Glomerular visceral epithelial cell (primary cell): ENCODE results near the gene OTUD4.
"Not testable (repeated sequence)": the region's sequence is repeated elsewhere in the genome, so short reads cannot be mapped to it uniquely, and the experiment has no call there.

Experiments used
- DNase-seq: peaks from one replicate; pipeline ENCODE4 v3.0.0-alpha.2; 2016; ENCODE audit errors: extremely low spot score

The OTUD4 gene

DNA sequence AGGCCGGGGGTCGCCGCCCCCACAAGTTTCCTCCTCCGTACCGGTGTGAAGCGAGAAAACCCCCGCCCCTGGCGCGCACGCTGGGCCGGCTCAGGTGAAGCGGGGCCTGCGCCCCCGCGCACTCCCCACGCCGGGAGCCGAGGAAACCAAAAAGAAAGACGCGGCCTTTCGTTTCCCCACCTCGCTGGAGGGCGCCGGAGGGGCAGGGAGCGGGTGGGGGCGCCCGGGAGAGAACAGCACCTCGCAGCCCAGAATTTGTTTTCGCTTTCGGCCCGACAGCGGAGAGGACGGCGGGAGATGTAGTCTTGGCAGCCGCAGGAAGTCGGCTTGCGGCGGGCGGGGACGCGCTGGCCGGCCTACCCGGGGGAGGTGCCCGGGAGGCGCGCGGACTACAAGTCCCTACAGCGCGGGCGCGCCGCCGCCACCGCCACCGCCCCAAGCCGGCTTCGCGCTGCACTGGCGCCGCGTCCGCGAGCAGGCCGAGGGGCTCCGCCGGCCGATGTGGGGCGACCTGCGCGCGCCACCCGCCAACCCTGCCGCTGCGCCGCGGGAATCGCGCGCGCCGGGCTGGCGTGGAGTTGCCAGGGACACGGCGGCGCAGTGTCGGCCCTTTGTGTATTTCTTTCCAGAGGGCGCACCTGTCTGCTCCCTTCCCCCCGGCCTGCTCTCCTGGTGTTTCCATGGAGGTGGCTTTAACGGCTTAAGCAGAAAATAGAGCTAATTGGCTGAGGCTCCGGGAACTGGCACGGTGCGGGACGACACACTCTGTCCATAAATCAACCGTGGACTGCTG lies at the start of gene OTUD4:
Gene OTUD4 (minus strand): TSS at position 292 of the 793 bp plus-strand sequence. CDS start 616 bp downstream, outside the sequence.
- DNase-seq, result peak; percentile 97

DNA sequence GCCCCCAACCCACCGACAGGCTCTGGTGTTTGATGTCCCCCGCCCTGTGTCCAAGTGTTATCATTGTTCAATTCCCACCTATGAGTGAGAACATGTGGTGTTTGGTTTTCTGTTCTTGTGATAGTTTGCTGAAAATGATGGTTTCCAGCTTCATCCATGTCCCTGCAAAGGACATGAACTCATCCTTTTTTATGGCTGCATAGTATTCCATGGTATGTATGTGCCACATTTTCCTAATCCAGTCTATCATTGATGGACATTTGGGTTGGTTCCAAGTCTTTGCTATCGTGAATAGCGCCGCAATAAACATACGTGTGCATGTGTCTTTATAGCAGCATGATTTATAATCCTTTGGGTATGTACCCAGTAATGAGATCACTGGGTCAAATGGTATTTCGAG lies 42.8 kb upstream of the OTUD4 start:
- DNase-seq, result not testable (repeated sequence)

DNA sequence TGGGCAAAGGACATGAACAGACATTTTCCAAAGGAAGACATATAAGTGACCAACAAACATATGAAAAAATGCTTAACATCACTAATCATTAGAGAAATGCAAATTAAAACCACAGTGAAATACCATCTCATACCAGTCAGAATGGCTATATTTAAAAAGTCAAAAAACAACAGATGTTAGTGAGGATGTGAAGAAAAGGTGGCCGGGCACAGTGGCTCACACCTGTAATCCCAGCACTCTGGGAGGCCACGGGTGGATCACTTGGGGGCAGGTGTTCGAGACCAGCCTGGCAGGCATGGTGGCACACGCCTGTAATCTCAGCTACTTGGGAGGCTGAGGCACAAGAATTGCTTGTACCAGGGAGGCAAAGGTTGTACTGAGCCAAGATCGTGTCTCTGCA lies 41.1 kb upstream of the OTUD4 start:
- DNase-seq, result not testable (repeated sequence)

- DNase-seq, result no peak
These were observed 38.7 kb upstream of the OTUD4 start for GRCh38 chr4:145219090-145219489.

- no peak for DNase-seq
These were observed 37.9 kb upstream of the OTUD4 start for GRCh38 chr4:145218251-145218650.

DNA sequence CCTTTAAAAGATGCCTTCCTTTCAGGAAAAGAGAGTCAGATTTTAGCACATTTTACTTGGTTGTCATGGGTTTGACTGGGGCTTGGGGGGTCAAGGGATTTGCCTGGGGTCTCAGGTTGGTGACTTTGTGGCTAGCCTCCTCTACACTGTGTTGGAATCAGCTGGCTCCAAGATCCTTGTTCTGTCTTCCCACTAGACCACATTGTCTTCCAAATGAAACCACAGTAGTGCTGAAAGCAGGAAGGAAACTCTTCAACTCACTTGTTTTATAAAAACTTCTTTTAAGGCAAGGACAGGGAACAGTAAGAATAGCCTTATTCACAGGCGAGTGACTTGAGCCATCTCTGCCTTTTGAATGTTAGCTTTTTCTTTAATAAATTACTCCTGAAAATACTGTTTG lies 37.0 kb upstream of the OTUD4 start:
- no peak for DNase-seq

DNA sequence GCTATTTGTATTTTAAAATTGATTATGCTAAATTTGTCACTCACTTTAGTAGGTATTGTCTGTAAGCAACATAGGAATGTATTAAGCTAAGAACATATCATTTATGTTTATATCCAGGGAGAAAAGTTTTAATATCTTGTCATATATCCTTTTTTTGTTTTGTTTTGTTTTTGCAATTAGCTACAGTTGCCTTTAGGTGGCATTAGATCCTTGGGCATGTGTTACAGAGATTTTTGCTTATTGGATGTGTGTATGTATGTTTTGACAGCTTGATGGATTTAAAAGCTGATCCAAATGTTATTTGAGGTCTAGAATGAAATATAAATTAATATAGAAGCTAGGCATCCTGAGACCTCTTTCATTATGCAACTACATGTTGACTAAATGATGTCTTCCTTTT lies 36.1 kb upstream of the OTUD4 start:
- peak; percentile 40 for DNase-seq

DNA sequence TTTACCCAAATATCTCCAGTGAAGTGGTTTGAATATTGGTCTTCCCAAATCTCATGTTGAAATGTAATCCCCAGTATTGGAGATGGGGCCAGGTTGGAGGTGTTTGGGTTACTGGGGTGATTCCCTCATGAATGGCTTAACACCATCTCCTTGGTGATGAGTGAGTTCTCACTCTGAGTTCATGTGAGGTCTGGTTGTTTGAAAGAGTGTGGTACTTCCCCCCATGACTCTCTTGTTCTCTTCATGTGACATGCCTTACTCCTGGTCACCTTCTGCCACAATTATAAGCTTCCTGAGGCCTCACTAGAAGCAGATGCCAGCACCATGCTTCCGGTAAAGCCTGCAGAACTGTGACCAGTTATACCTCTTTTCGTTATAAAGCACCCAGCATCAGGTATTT lies 32.9 kb upstream of the OTUD4 start:
- no peak for DNase-seq

- no peak for DNase-seq
These were observed 27.5 kb upstream of the OTUD4 start for GRCh38 chr4:145207934-145208333.

- no peak for DNase-seq
These were observed 23.0 kb upstream of the OTUD4 start for GRCh38 chr4:145203410-145203809.

GRCh38 chr4:145200366-145200765 lies 20.0 kb upstream of the OTUD4 start:
- no peak for DNase-seq

DNA sequence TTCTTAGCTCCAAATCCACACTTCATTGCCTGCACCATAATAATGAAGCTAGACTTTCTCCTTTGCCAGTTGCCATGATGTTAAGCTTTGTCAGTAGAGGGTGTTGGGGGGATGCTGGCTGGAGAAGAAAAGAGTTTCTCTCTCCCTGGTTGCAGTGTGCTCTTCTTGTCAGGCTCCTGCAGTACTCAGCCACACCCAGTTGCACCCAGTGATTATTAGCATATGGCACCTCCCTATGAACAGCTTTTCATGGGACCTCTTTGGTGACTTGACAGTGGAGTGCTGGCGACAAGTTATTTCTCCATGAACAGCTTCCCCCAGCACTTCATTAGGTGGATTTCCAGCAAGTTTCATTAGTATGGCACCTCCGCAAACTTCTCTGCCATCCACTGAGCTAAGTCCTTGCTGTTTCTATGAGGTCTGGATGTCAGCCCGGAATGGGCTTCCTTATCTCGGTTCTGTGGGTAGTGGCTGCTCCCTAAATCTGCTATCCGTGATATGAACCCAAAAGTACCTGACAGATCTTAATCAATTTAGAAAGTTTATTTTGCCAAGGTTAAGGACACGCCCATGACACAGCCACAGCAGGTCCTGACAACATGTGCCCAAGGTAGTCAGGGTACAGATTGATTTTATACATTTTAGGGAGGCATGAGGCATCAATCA lies 18.8 kb upstream of the OTUD4 start:
- DNase-seq, result no peak

DNA sequence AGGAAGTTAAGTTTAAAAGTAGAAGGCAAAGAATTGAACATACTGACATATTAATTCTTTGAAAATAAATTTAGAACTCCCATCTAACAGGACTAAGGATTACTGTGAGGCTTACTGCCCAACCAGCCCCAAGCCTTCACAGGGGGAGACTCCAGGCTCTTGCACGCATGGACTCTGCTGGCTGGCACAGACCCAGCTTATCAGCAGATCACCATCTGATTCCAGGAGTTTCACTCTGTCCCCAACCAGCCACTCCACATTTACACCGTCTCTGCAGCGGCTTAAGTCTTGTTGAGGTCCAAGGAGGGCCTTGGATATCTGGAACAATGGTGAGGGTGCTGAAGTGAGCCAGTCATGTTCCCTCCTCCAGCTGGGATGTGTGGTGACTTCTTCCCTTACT lies 16.4 kb upstream of the OTUD4 start:
- no peak for DNase-seq

GRCh38 chr4:145195167-145195952 lies 15.0 kb upstream of the OTUD4 start:
- DNase-seq, result no peak

- no peak for DNase-seq
These were observed 9.6 kb upstream of the OTUD4 start for GRCh38 chr4:145189981-145190380.

DNA sequence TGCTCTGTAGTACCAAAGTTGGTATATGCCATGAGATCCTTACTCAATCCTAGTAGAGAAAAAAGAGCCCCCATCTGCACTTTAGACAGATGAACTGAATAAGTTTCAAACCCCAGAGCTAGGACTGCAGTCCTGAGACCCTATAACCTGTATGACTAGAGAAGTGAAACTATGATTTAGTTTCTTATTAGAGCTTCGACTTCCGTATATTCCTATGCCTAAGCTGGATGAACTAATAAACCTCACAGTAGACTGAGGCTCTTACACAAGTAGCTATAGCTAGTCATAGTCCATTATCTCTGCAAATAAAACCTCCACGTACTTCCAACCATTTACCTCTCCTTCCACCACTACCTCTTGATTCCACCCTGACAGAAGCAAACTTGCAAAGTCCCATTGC lies 6.3 kb upstream of the OTUD4 start:
- no peak for DNase-seq

DNA sequence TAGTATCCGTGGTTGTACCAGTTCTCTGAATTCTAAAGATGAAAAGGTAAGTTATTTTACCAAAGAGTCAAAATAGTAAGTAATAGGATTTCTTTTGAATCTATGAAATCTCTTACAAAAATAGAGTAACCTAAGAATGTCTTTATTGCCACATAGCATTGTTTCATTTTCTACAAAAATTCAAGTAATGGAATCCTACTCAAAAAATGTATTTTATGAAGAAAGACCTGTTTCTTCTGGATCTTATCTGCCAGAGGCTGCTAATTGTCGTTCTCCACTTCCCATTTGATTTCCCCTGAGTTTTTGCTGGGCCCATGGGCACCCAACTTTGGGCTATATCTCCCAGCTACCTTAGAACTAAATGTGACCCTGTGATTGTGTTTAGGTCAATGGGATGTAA lies 3.2 kb upstream of the OTUD4 start:
- DNase-seq, result no peak

DNA sequence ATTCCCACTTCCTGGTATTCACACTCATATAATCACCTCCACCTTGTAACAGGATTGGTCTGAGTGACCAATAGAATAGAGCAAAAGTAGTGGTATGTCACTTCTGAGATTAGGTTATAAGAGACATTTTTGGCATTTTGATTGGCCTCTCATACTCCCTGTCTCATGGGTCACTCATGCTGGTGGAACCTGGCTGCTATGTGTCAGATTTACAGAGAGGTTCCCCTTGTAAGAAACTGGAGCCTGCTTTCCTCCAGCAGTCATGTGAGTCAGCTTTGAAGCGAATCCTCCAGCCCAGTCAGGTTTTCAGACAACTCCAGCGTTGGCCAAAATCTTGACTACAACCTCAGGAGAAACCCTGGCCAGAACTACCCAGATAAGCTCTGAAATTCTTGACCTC lies 2.6 kb upstream of the OTUD4 start:
- DNase-seq, result peak; percentile 4

DNA sequence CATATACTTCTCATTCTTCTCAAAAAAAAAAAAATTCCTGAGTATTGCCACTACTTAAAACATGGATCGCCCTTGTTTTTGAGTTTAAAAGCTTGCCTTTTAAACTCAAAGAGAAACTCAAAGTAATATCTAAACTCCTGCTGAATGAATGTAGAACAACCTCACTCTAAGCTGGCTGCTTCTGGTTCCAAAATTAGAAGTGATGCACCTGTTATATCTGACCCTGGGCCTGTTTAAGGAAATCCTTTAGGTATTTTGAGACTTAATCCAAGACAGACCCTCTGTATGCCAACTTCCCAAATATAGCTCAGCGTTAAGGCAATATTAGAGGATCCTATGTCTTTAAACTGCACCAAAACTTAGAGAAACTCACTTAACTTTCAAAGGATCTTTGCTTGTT lies 1.8 kb upstream of the OTUD4 start:
- no peak for DNase-seq

- DNase-seq, result no peak
These were observed 707 bp upstream of the OTUD4 start for GRCh38 chr4:145181091-145181501.

- peak; percentile 47 for DNase-seq
These were observed 510 bp downstream of the OTUD4 start for GRCh38 chr4:145179861-145180297.

GRCh38 chr4:145179281-145179860 lies 1.0 kb downstream of the OTUD4 start:
- peak; percentile 66 for DNase-seq
